T-cell (primary cell): ENCODE data around the gene CHST3. TPM values are rescaled to one million over a fixed set of nuclear protein-coding genes. Genes with fewer than 3 reads are reported as not detected.

Experiments
- ATAC-seq, 4 experiments: fragments of 200-7000 bp in 3 of 4; fragments of 150-1000 bp in 1 of 4; cut with Tn5 transposase; replicated peaks in 1 of 4; 1 replicate in 3 of 4; 2 replicates in 1 of 4; pipeline ENCODE4 v1.10.0; 2021; ENCODE audit warnings: moderate library complexity in 3 of 4, mild to moderate bottlenecking in 2 of 4, moderate number of reproducible peaks in 1 of 4
- CTCF ChIA-PET, 2 donors: fragments of 300-600 bp; sonication (Branson Sonifier 250); formaldehyde crosslinking; loops; one replicate each; lab custom pipeline; 2022; ENCODE audit warnings: antibody characterized with exemption in 2 of 2; lab: Charles Lee
- POLR2A ChIA-PET, 2 donors: fragments of 300-600 bp; sonication (Branson Sonifier 250); formaldehyde crosslinking; loops; one replicate each; lab custom pipeline; 2022; ENCODE audit warnings: antibody characterized with exemption in 2 of 2; lab: Charles Lee
- DNase-seq, 35 experiments: peaks; one replicate each; pipeline versions ENCODE4 v3.0.0 to v3.0.0-alpha.2; 2013 to 2023
- H3K27ac ChIP-seq: one replicate; pipeline ENCODE4 v1.5.1; 2013; ENCODE audit warnings: low read length
- H3K27me3 ChIP-seq, 2 experiments: replicated peaks in 1 of 2; 1 replicate in 1 of 2; 2 replicates in 1 of 2; pipeline versions ENCODE4 v1.6.1 to v1.7.0; 2013; ENCODE audit warnings: low read length in 1 of 2, mixed read lengths in 1 of 2; ENCODE audit not compliant: control insufficient read depth in 2 of 2, insufficient read depth in 2 of 2; ENCODE audit errors: extremely low read depth in 1 of 2
- H3K36me3 ChIP-seq, 2 donors: 1 replicate in 1 of 2; 2 replicates in 1 of 2; pipeline versions ENCODE4 v1.6.1 to v1.7.0; 2013; ENCODE audit warnings: low read length in 1 of 2; ENCODE audit not compliant: control insufficient read depth in 2 of 2, insufficient read depth in 1 of 2; ENCODE audit errors: extremely low read depth in 1 of 2
- H3K4me1 ChIP-seq, 2 experiments: 1 replicate in 1 of 2; 2 replicates in 1 of 2; pipeline versions ENCODE4 v1.6.1 to v1.7.0; 2013; ENCODE audit warnings: low read length in 2 of 2, mixed read lengths in 1 of 2; ENCODE audit not compliant: insufficient read depth in 2 of 2, control insufficient read depth in 1 of 2; ENCODE audit errors: extremely low read depth in 1 of 2
- H3K4me3 ChIP-seq, 2 donors: 1 replicate in 1 of 2; 2 replicates in 1 of 2; pipeline versions ENCODE4 v1.5.1 to v1.7.0; 2013; ENCODE audit warnings: mild to moderate bottlenecking in 2 of 2, low read length in 1 of 2, moderate library complexity in 1 of 2; ENCODE audit not compliant: control insufficient read depth in 1 of 2; ENCODE audit errors: extremely low read depth in 1 of 2
- H3K9me3 ChIP-seq: 2 replicates; pipeline ENCODE4 v1.7.0; 2013
- H3K27ac Mint-ChIP-seq, 2 donors: one replicate each; pipeline ENCODE4 v1.8.0; 2020 to 2021; ENCODE audit warnings: mild to moderate bottlenecking in 2 of 2, mixed read lengths in 2 of 2
- H3K27me3 Mint-ChIP-seq, 2 donors: one replicate each; pipeline ENCODE4 v1.8.0; 2021 to 2022; ENCODE audit warnings: mixed read lengths in 2 of 2
- H3K36me3 Mint-ChIP-seq: one replicate; pipeline ENCODE4 v1.8.0; 2021; ENCODE audit warnings: mixed read lengths
- H3K4me1 Mint-ChIP-seq, 3 donors: one replicate each; pipeline ENCODE4 v1.8.0; 2020 to 2022; ENCODE audit warnings: mixed read lengths in 3 of 3, mild to moderate bottlenecking in 1 of 3
- H3K4me3 Mint-ChIP-seq, 3 donors: one replicate each; pipeline ENCODE4 v1.8.0; 2020 to 2022; ENCODE audit warnings: mild to moderate bottlenecking in 3 of 3, mixed read lengths in 3 of 3, moderate library complexity in 3 of 3
- H3K9me3 Mint-ChIP-seq, 3 donors: one replicate each; pipeline ENCODE4 v1.8.0; 2020 to 2022; ENCODE audit warnings: mixed read lengths in 3 of 3
- WGBS: methylation state at CpG from one replicate; pipeline ENCODE4 v1.1.5; 2013; ENCODE audit warnings: missing lambda C conversion rate; ENCODE audit not compliant: insufficient coverage; 5-methylcytosine and 5-hydroxymethylcytosine counted together
- total RNA-seq, 35 experiments: library from RNA in 6 of 35; stranded (reverse) in 6 of 35; fragments of 120-200 nt in 1 of 35; gene quantifications; one replicate each; pipeline versions ENCODE4 v1.2.1 to v1.2.4 and lab custom pipeline; 2013 to 2026

The CHST3 gene
- total RNA-seq, 5 donors from 2014 or later (not counting 1 experiment from before 2014, with no cell fraction given): 0.09 to 0.10 (median 0.09) TPM; not detected in 2

- Mint-ChIP-seq H3K4me3 (no peak overlapping the region), H3K9me3 (peaks cover 16 to 27% (median 26%) of the 10 kb centered on the region in 3 donors), H3K4me1 (peaks cover 0 to 2% (median 0%) of the 10 kb centered on the region in 3 donors), H3K27ac (no peak overlapping the region), H3K36me3 (no peaks in the 10 kb centered on the region), H3K27me3 (no peaks in the 10 kb centered on the region)
- no peak overlapping the region for H3K27ac ChIP-seq
- peaks cover 6% of the 10 kb centered on the region for H3K9me3 ChIP-seq
- H3K4me1 ChIP-seq: no peaks in the 10 kb centered on the region
- ATAC-seq (no peak), DNase-seq (peak in 1 of 35 experiments; percentile 35)
- no peaks in the 10 kb centered on the region for H3K36me3 ChIP-seq
- WGBS: 94% methylated on average over 7 of the region's 8 CpGs
- H3K4me3 ChIP-seq: no peak overlapping the region
- CTCF ChIA-PET: interaction anchor here in 1 of 2 donors (0.6 kb wide), 1 partner anchor 16 kb away, joined by 3 read pairs; no protein-coding TSS in a partner anchor
- H3K27me3 ChIP-seq: peaks cover 0 to 17% of the 10 kb centered on the region in 2 experiments
- POLR2A ChIA-PET: no interaction called here
These were observed 18.2 kb upstream of the CHST3 start for GRCh38 chr10:71945819-71946474.

- no peak for ATAC-seq
- Mint-ChIP-seq H3K27ac (no peak overlapping the region), H3K4me3 (no peak overlapping the region), H3K9me3 (peaks cover 16 to 27% (median 26%) of the 10 kb centered on the region in 3 donors), H3K27me3 (no peaks in the 10 kb centered on the region), H3K36me3 (no peaks in the 10 kb centered on the region), H3K4me1 (no peaks in the 10 kb centered on the region)
- Histone ChIP-seq H3K27me3 (peaks cover 0 to 17% of the 10 kb centered on the region in 2 experiments), H3K4me3 (no peak overlapping the region), H3K9me3 (peaks cover 6% of the 10 kb centered on the region), H3K4me1 (no peaks in the 10 kb centered on the region), H3K27ac (no peak overlapping the region), H3K36me3 (no peaks in the 10 kb centered on the region)
- ChIA-PET POLR2A (no interaction called here), CTCF (interaction anchor here (0.6 kb wide), 2 partner anchors 17 to 927 kb away, joined by 3 read pairs; no protein-coding TSS in a partner anchor)
- 86% methylated on average over 3 of the region's 3 CpGs for WGBS
- DNase-seq: no peak
These were observed 17.5 kb upstream of the CHST3 start for GRCh38 chr10:71946700-71947099.

DNA sequence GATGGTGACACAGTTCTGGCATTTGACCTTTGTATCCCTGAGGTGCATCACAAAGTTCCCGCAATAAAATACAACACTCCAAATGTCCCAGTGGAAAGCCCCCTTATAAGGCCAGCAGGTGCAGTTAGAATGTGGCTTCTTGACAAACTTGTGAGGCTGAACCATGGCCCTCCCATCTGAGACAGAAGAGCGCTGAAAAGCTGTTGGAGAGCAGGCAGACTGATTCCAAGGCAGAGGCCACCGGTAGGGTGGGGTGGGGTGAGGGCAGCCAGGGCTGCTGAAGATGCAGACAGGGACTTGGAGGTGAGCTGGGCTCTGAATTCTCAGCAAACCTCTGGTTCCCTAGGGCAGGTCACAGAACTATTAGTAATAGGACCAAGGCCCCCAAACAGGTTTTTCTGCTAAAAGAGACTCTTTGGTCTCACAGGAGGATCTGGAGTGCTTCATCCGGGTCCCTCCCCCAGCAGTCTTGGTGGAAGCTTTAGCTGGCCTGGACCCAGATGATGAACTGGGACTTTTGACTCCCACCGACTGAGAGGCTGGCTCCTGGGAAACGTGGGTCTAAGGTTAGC lies 15.6 kb upstream of the CHST3 start:
- Mint-ChIP-seq H3K27ac (no peak overlapping the region), H3K36me3 (no peaks in the 10 kb centered on the region), H3K4me3 (no peak overlapping the region), H3K4me1 (no peaks in the 10 kb centered on the region), H3K9me3 (peaks cover 10 to 21% (median 19%) of the 10 kb centered on the region in 3 donors), H3K27me3 (no peaks in the 10 kb centered on the region)
- 88% methylated on average over 3 of the region's 6 CpGs for WGBS
- DNase-seq (no peak), ATAC-seq (no peak)
- H3K27me3 ChIP-seq: peaks cover 0 to 14% of the 10 kb centered on the region in 2 experiments
- H3K36me3 ChIP-seq: no peaks in the 10 kb centered on the region
- H3K4me1 ChIP-seq: no peaks in the 10 kb centered on the region
- CTCF ChIA-PET: no interaction called here
- POLR2A ChIA-PET: interaction anchor here in 1 of 2 donors (0.6 kb wide), 1 partner anchor 548 kb away, joined by 9 read pairs; no protein-coding TSS in a partner anchor
- H3K4me3 ChIP-seq: no peak overlapping the region
- no peak overlapping the region for H3K27ac ChIP-seq
- peaks cover 6% of the 10 kb centered on the region for H3K9me3 ChIP-seq

- ChIA-PET POLR2A (no interaction called here), CTCF (interaction anchor here (0.6 kb wide), 2 partner anchors 333 to 388 kb away, joined by 4 to 6 read pairs; no protein-coding TSS in a partner anchor)
- Mint-ChIP-seq H3K9me3 (peaks cover 15 to 30% (median 27%) of the 10 kb centered on the region in 3 donors), H3K4me3 (no peak overlapping the region), H3K4me1 (no peaks in the 10 kb centered on the region), H3K27ac (no peak overlapping the region), H3K27me3 (peaks cover 0 to 4% of the 10 kb centered on the region in 2 donors), H3K36me3 (no peaks in the 10 kb centered on the region)
- DNase-seq (no peak), ATAC-seq (no peak)
- Histone ChIP-seq H3K27me3 (peaks cover 0 to 9% of the 10 kb centered on the region in 2 experiments), H3K9me3 (peaks cover 5% of the 10 kb centered on the region), H3K36me3 (no peaks in the 10 kb centered on the region), H3K27ac (no peak overlapping the region), H3K4me1 (no peaks in the 10 kb centered on the region), H3K4me3 (no peak overlapping the region)
- 67% methylated on average over 6 of the region's 6 CpGs for WGBS
These were observed 13.5 kb upstream of the CHST3 start for GRCh38 chr10:71950683-71951082.

- Histone ChIP-seq H3K9me3 (no peaks in the 10 kb centered on the region), H3K4me3 (no peak overlapping the region), H3K36me3 (no peaks in the 10 kb centered on the region), H3K4me1 (no peaks in the 10 kb centered on the region), H3K27me3 (peaks cover 0 to 17% of the 10 kb centered on the region in 2 experiments), H3K27ac (no peak overlapping the region)
- 86% methylated on average over 2 of the region's 3 CpGs for WGBS
- DNase-seq (no peak), ATAC-seq (no peak)
- Mint-ChIP-seq H3K4me1 (peaks cover 0 to 2% (median 0%) of the 10 kb centered on the region in 3 donors), H3K27me3 (peaks cover 0 to 4% of the 10 kb centered on the region in 2 donors), H3K9me3 (peaks cover 11 to 19% (median 15%) of the 10 kb centered on the region in 3 donors), H3K27ac (no peak overlapping the region), H3K4me3 (no peak overlapping the region), H3K36me3 (no peaks in the 10 kb centered on the region)
- POLR2A ChIA-PET: no interaction called here
- CTCF ChIA-PET: no interaction called here
These were observed 11.4 kb upstream of the CHST3 start for GRCh38 chr10:71952745-71953144.

DNA sequence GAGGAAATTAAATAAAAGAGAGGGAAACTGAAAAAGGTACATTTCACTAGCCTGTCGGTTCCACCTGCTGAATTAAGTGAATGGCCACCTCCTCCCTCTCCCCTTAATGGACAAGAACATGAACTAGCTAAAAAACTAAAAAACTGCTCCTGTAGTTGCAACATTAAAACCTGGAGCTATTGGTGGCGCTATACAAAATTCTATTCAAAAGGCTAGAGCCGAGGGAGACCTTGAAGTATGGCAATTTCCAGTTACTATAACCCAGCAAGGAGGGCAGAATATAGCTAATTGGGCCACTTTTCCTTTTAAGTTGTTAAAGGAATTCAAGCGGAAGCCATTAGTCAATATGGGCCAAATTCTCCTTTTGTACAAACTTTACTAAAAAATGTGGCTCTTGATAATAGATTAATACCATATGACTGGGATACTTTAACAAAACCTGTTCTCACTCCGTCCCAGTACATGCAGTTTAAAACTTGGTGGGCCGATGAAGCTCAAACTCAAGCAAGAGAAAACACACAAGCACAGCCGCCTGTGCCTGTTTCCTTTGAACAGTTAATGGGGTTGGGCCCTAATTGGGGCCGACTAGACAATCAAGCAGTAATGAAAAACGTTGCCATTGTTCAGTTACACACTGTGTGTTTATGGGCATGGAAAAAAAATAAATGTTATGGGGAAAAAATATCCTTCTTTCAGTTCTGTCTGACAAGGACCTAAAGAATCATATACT lies 6.5 kb upstream of the CHST3 start:
- Histone ChIP-seq H3K4me3 (no peak overlapping the region), H3K27ac (no peak overlapping the region), H3K4me1 (no peaks in the 10 kb centered on the region), H3K27me3 (peaks cover 2 to 22% of the 10 kb centered on the region in 2 experiments), H3K9me3 (no peaks in the 10 kb centered on the region), H3K36me3 (no peaks in the 10 kb centered on the region)
- ATAC-seq: no peak
- Mint-ChIP-seq H3K27me3 (peaks cover 16 to 20% of the 10 kb centered on the region in 2 donors), H3K27ac (no peak overlapping the region), H3K36me3 (no peaks in the 10 kb centered on the region), H3K4me3 (no peak overlapping the region), H3K9me3 (peaks cover 5 to 16% (median 10%) of the 10 kb centered on the region in 3 donors), H3K4me1 (peaks cover 0 to 2% (median 0%) of the 10 kb centered on the region in 3 donors)
- CTCF ChIA-PET: no interaction called here
- WGBS: no CpG with 5 or more reads among the region's 9 CpGs
- POLR2A ChIA-PET: interaction anchor here in 1 of 2 donors (0.7 kb wide), 1 partner anchor 506 kb away, joined by 3 read pairs; no protein-coding TSS in a partner anchor
- no peak for DNase-seq
